Neural progenitor cell (in vitro differentiated cells): ENCODE measurements around the gene IQGAP2.

Experiments
- CTCF ChIP-seq: fragments of 200-600 bp; sonication (generic); IDR thresholded peaks from 2 replicates; pipeline ENCODE4 v1.5.1; 2017; ENCODE audit warnings: antibody characterized with exemption, mild to moderate bottlenecking
- EZH2 ChIP-seq: fragments of 200-600 bp; sonication (generic); IDR thresholded peaks from 2 replicates; pipeline ENCODE4 v1.6.1; 2017; ENCODE audit warnings: antibody characterized with exemption, mild to moderate bottlenecking, moderate library complexity

- no peak for TF ChIP-seq EZH2
- no peak for TF ChIP-seq CTCF
Observed at GRCh38 chr5:76451031-76451701, 48.1 kb downstream of the IQGAP2 start.
